T-helper 9 cell (primary cell): ENCODE data around the gene PEX19.
"Not testable (repeated sequence)": the region's sequence is repeated elsewhere in the genome, so short reads cannot be mapped to it uniquely, and the experiment has no call there.

ENCODE experiments used
- DNase-seq: peaks from one replicate; pipeline ENCODE4 v3.0.0-alpha.2; 2020
- total RNA-seq, 2 donors: gene quantifications; one replicate each; lab custom pipeline; 2026; lab: John Stamatoyannopoulos, UW

Gene PEX19
- 27.5 to 47.1 reads per million in 2 donors for total RNA-seq

GRCh38 chr1:160284782-160285344 lies at the start of gene PEX19:
TSS of gene PEX19 (minus strand) at chr1:160285133. CDS start at chr1:160285124, 9 bp downstream.
- peak; percentile 92 for DNase-seq

- no peak for DNase-seq
These were observed 47.6 kb upstream of the PEX19 start for GRCh38 chr1:160332516-160332915.

- no peak for DNase-seq
These were observed 45.2 kb upstream of the PEX19 start for GRCh38 chr1:160330119-160330518.

GRCh38 chr1:160328184-160328583 lies 43.3 kb upstream of the PEX19 start:
- DNase-seq: no peak

- DNase-seq: no peak
These were observed 41.5 kb upstream of the PEX19 start for GRCh38 chr1:160326418-160326817.

- DNase-seq: no peak
These were observed 40.3 kb upstream of the PEX19 start for GRCh38 chr1:160325252-160325651.

- DNase-seq: no peak
These were observed 37.9 kb upstream of the PEX19 start for GRCh38 chr1:160322831-160323230.

- no peak for DNase-seq
These were observed 30.4 kb upstream of the PEX19 start for GRCh38 chr1:160315359-160315758.

- no peak for DNase-seq
These were observed 24.6 kb upstream of the PEX19 start for GRCh38 chr1:160309571-160309970.

GRCh38 chr1:160309185-160309557 lies 24.2 kb upstream of the PEX19 start:
- DNase-seq: no peak

- no peak for DNase-seq
These were observed 23.7 kb upstream of the PEX19 start for GRCh38 chr1:160308451-160309184.

GRCh38 chr1:160307118-160307791 lies 22.3 kb upstream of the PEX19 start:
- no peak for DNase-seq

- no peak for DNase-seq
These were observed 15.2 kb upstream of the PEX19 start for GRCh38 chr1:160300173-160300572.

GRCh38 chr1:160296036-160296435 lies 11.1 kb upstream of the PEX19 start:
- no peak for DNase-seq

- no peak for DNase-seq
These were observed 8.4 kb upstream of the PEX19 start for GRCh38 chr1:160293020-160293968.

GRCh38 chr1:160291248-160292220 lies 6.6 kb upstream of the PEX19 start:
- DNase-seq: peak; percentile 46

GRCh38 chr1:160287769-160288168 lies 2.8 kb upstream of the PEX19 start:
- DNase-seq: not testable (repeated sequence)

- no peak for DNase-seq
These were observed 573 bp upstream of the PEX19 start for GRCh38 chr1:160285506-160285905.

- DNase-seq: no peak
These were observed 632 bp downstream of the PEX19 start for GRCh38 chr1:160284220-160284781.

- no peak for DNase-seq
These were observed 2.1 kb downstream of the PEX19 start for GRCh38 chr1:160282807-160283206.

GRCh38 chr1:160277987-160278386 lies 6.9 kb downstream of the PEX19 start:
- DNase-seq: no peak
